HPDE6-E6E7 (cell line): Measurements from ENCODE around the gene LMF1.
"Not testable (repeated sequence)": the region's sequence is repeated elsewhere in the genome, so short reads cannot be mapped to it uniquely, and the experiment has no call there.

Experiments
- DNase-seq: peaks from one replicate; pipeline ENCODE4 v3.0.0; 2011; ENCODE audit warnings: missing footprints; ENCODE audit errors: extremely low spot score

Gene LMF1

GRCh38 chr16:869823-870641 is 100.8 kb downstream of the LMF1 start:
- DNase-seq, result no peak

- no peak for DNase-seq
Measured at GRCh38 chr16:868846-869822, 101.7 kb downstream of the LMF1 start.

DNA sequence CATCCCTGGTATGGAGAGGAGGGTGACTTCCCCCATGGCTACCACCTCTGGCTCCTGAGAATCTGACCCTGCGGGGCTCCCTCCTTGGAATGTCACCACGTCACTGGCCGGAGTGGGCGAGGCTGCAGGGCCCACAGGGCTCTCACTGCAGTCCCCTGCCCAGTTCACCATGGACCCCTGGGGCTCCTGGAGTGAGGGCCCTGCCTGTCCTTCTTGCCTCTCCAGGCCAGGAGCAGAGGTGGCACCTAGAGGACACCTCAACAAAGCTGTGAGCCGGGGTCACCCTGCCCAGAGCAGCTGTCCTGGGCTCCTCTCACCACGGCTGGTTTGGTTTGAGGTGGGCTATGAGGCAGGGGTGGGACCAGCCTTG is 102.4 kb downstream of the LMF1 start:
- no peak for DNase-seq

DNA sequence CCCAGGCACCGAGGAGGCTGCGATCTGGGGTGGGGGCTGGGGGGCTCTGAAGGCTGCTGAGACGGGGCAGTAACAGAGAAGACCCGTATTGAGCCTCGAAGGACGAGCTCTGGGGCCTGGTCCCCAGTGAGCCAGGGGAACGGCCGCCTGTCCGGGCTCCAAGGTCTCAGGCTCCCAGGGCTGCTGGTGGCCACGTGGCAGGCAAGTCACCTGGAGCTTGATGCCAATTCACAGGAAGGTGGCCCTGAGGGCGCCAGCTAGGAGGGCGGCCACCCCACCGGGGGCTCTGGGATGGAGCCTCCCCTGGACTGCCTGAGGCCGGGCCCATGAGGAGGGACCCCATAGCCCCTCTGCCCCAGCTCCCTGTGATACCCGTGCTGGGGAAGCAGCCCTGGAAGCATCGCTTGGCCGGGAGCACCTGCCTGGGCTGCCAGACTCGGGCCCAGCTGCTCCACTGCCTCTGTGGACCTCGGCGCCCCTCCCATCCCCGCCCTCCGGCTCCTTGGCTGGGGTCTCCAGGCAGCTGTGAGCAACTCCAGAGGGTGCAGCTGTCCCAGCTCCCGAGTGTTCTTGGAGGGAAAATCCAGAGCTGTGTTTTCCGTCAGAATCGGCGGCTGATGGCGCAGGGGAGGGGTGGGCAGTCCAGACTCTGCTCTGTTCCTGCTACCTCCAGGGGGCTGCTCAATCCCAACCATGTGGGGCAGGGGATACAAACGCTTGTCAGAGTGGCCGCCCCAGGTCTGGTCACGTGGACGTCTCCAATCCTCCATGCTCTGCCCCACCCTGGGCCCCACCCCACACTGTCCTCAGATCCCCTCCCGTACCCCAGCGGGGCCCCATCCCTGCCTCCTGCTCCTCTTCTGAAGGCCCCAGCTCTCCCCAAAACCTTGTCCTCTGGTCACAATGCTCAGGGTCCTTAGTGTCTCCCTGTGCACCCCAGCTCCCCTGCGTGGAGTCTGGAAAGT is 103.1 kb downstream of the LMF1 start:
- no peak for DNase-seq

GRCh38 chr16:866252-866896 is 104.4 kb downstream of the LMF1 start:
- no peak for DNase-seq

DNA sequence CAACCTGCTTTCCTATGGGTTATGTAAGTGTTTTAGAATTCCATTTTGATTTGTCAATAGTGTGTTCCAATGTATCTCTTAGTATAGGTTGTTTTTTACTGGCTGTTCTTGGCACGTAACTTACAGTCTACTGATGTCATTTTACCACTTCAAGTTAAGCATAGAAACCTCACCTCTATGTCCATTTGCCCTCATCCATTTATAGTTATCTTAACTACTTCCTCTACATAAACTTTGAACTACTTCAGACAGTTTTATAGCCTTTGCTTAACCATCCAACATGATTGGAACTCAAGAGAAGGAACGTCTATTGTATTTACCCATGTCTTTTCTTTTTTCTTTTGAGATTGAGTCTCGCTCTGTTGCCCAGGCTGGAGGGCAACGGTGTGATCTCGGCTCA is 105.8 kb downstream of the LMF1 start:
- no peak for DNase-seq

GRCh38 chr16:861446-861845 is 109.3 kb downstream of the LMF1 start:
- no peak for DNase-seq

GRCh38 chr16:860891-861290 is 109.9 kb downstream of the LMF1 start:
- no peak for DNase-seq

DNA sequence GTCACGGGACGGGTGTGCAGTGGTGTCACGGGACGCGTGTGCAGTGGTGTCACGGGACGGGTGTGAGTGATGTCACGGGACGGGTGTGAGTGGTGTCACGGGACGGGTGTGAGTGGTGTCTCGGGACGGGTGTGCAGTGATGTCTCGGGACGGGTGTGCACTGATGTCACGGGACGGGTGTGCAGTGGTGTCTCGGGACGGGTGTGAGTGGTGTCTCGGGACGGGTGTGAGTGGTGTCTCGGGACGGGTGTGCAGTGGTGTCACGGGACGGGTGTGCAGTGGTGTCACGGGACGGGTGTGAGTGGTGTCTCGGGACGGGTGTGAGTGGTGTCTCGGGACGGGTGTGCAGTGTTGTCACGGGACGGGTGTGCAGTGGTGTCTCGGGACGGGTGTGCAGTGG is 111.8 kb downstream of the LMF1 start:
- DNase-seq, result not testable (repeated sequence)

DNA sequence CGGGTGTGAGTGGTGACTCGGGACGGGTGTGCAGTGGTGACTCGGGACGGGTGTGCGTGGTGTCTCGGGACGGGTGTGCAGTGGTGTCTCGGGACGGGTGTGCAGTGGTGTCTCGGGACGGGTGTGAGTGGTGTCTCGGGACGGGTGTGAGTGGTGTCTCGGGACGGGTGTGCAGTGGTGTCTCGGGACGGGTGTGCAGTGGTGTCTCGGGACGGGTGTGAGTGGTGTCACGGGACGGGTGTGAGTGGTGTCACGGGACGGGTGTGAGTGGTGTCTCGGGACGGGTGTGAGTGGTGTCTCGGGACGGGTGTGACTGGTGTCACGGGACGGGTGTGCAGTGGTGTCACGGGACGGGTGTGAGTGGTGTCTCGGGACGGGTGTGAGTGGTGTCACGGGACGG is 112.3 kb downstream of the LMF1 start:
- not testable (repeated sequence) for DNase-seq

DNA sequence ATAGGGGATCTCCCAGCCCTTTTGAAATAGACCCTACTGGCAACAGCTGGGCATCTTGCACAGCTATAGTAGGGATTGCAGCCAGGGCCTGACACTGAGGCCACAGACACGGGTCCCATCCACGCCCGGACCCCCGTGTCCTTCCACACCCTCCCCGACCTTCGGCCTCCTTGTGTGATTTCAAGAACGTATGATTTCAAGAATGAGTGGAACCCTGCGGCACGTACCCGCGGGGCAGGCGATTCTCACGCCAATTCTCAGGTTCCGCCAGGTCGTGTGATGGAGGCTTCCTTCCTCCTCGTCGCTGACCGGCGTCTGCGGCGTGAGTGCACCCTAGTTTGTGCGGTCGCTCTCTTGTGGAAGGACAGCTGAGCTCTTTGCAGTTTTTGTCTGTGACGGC is 114.0 kb downstream of the LMF1 start:
- no peak for DNase-seq

DNA sequence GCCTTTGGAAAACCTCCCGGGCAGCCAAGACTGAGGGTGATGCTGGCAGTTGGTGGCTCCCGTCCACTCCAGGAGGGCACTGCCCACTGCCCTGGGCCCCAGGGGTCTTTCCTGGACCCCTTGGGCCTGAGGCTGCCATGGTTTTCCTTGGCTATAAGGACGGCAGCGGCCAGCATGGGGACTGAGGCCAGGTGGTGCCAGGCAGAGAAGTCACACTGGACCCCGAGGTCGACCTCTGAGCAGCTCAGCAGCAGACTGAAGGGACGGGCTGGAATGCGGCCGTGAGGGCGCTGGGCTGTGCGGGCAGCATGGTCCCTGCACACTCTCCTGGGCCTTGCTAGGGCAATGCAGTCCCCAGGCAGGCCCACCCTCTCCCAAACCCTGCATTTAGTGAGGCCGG is 114.7 kb downstream of the LMF1 start:
- DNase-seq, result no peak

DNA sequence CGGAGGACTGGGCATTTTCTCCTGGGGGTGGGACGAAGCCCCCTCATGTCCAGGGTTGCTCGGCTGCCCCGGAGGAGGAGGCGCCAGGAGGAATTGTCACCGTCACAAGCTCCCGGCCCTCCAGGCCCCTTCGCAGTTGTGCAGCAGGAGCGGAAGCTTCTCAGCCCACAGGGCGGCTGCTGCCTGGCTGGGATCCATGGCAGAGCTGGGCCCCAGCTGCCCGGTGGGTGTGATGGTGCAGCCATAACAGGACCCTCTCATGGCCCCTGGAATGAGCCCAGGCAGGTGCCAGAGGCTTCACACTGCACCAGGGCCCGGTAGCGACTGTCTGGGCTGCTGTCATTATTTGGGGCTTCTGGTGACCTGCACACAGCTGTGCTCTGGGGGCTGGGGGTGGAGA is 115.3 kb downstream of the LMF1 start:
- no peak for DNase-seq

GRCh38 chr16:854808-855410 is 115.9 kb downstream of the LMF1 start:
- no peak for DNase-seq

GRCh38 chr16:853981-854807 is 116.6 kb downstream of the LMF1 start:
- DNase-seq, result no peak

DNA sequence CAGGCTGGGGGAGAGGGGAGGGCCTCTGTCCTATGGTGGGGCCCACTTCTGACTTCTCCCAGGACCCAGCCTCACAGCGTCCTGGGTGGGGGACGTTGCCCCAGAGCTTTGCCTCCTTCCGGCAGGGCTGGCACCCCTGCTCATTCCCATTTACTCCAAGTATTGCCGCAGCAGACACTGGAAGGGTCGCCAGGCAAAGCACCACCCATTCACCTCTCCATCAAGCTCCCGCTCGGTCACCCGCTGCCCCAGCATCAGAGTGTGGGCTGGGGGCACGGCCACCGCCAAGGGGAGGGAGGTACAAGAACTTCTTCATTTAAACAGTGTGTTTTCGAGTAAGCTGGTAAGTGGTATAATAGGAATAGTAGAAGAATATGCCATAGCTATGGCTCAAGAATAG is 117.5 kb downstream of the LMF1 start:
- DNase-seq, result no peak

- no peak for DNase-seq
Measured at GRCh38 chr16:852451-853185, 118.2 kb downstream of the LMF1 start.

- DNase-seq, result no peak
Measured at GRCh38 chr16:851871-852270, 118.9 kb downstream of the LMF1 start.

DNA sequence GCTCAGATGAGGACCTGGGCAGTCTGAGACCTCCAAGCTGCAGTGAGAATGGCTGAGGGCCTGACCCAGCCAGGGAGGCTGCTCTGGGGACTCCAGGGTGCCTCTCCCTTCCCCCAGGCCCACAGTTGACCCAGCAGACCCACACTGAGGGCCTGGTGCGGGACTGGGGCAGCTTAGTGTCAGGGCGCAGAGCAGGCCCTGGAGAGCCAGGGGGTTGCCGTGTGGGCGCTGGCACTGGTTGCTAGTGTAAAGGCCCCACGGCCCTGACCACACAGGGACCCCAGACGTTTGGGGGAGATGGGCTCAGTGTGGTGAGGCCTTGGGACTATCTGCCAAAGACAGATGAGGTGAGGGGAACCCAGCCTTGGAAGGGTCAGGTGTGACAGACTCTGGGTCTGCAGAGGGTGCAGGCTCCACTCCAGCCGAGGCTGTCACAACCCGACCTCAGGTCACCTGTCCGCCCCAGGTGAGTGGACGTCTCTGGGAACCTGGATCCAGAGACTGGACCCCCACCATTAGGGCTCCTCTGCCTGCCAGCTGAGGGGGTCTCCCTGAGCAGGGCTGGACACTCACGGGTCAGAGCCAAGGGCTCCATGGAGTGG is 119.5 kb downstream of the LMF1 start:
- no peak for DNase-seq
